LoVo (cell line): ENCODE measurements around the gene ATF7IP2.
"Not testable (repeated sequence)": the region's sequence is repeated elsewhere in the genome, so short reads cannot be mapped to it uniquely, and the experiment has no call there.

Source experiments
- DNase-seq: peaks from one replicate; pipeline ENCODE4 v3.0.0-alpha.2; 2016; ENCODE audit warnings: low spot score

The ATF7IP2 gene

DNA sequence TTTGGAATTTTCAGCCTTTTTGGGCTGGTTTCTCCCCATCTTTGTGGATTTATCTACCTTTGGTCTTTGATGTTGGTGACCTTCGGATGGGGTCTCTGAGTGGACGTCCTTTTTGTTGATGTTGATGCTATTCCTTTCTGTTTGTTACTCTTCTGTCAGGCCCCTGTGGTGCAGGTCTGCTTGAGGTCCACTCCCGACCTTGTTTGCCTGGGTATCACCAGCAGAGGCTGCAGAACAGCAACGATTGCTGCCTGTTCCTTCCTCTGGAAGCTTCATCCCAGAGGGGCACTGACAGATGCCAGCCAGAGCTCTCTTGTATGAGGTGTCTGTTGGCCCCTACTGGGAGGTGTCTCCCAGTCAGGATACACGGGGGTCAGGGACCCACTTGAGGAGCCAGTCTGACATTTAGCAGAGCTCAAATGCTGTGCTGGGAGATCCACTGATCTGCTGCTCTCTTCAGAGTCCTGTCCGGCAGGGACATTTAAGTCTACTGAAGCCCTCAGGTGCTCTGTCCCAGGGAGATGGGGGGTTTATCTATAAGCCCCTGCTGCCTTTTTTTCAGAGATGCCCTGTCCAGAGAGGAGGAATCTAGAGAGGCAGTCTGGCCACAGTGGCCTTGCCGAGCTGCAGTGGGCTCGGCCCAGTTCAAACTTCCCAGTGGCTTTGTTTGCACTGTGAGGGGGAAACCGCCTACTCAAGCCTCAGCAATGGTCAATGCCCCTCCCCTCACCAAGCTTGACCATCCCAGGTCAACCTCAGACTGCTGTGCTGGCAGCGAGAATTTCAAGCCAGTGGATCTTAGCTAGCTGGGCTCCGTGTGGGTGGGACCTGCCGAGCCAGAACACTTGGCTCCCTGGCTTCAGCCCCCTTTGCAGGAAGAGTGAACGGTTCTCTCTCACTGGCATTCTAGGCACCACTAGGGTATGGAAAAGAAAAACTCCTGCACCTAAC, 66.6 kb downstream of the ATF7IP2 start:
- DNase-seq = not testable (repeated sequence)

DNA sequence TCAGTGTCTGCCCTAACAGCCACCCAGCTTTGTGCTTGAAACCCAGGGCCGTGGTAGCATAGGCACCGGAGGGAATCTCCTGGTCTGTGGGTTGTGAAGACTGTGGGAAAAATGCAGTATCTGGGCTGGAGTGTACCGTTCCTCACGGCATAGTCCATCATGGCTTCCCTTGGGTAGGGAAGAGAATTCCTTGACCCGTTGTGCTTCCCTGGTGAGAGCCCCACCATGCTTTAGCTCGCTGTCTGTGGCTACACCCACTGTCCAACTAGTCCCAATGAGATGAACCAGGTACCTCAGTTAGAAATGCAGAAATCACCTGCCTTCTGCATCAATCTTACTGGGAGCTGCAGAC, 67.3 kb downstream of the ATF7IP2 start:
- no peak for DNase-seq

DNA sequence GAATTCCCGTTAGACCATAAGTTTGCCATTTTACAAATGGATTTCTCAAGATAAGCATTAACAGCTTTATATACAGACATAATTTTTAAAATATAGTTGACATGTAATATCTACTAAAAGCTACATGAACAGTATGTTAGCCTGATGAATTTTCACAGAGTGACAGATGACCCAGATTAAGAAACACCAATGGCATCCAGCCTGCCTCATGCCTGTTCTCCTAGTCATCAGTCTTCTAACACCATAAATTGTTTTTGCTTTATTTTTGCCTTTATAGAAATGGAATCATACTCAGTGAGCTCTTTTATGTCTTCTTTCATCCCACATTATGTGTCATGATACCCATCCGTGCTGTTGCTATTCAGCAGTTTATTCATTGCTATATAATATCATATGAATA, 80.0 kb downstream of the ATF7IP2 start:
- no peak for DNase-seq

DNA sequence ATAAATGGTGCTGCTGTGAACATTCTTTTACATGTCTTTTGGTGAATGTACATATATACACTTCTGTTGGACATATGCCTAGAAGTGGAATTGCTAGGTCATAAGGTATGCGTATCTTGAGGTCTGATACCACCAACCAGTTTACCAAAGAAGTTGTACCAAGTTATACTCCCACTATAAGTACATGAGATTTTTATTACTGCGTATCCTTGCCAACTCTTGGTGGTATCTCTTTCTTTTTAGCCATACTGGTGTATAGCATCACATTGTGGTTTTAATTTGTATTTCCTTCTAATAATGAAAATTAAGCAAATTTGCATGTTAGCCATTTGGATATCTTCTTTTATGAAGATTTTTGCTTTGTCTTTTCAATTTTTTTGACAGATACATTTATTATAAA, 80.5 kb downstream of the ATF7IP2 start:
- DNase-seq = no peak

DNA sequence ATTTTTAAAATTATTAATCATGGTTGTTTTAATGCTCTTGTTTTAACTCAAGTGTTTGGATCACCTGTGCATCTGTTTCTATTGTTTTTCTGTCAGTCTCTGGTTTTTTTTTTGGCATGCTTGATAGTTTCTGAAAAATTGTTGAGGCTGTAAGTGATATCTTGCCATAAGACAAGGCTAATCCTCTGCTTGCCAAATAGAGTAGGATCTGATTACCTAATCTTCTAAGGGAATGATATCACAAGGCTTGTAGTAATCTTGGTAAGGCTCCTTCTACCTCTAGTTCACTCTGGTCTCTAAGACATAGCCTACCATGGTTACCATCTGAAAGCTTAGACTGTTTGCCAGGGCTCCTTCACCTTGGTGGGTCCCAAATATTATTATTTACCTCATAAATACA, 81.0 kb downstream of the ATF7IP2 start:
- no peak for DNase-seq

DNA sequence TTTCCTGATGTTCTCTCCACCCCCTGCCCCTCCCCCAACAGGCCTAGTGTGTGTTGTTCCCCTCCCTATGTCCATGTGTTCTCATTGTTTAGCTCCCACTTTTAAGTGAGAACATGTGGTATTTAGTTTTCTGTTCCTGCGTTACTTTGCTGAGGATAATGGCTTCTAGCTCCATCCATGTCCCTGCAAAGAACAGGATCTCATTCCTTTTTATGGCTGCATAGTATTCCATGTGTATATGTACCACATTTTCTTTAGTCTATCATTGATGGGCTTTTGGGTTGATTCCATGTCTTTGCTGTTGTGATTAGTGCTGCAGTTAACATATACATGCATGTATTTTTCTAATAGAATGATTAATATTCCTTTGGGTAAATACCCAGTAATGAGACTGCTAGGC, 90.8 kb downstream of the ATF7IP2 start:
- not testable (repeated sequence) for DNase-seq

DNA sequence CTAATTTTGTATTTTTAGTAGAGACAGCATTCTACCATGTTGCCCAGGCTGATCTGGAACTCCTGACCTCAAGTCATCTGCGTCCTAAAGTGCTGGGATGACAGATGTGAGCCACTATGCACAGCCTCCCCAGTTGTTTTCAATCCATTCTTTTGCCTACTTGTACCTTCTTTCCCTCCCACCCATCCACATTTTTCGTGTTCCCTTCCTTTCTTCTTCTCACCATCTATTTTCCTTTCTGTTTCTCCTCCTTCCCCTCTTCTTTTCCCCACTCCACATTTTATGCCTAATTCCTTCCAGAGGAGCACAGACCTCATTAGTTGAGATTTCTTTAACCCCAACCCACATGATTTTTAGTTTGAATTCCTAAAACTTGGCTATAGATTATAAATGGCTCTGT, 94.3 kb downstream of the ATF7IP2 start:
- no peak for DNase-seq

DNA sequence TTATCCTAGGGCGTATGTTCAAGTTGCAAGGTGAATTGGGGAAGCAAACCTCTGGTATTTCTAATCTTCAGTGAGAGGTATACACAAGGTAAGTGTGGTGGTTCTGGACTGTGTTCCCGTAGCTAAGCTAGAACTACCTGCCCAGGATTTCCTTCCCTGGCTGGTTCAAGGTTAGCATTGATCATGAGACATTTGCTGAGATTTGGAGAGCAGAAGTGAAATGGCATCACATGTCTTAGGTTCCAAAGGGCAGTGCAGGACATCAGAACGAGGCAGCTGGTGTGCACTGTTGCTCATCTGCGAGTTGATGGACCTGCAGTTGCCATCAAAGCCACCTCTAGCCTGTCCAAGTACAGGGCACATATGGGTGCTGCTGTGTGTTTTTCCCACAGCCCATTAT, 99.3 kb downstream of the ATF7IP2 start:
- no peak for DNase-seq

DNA sequence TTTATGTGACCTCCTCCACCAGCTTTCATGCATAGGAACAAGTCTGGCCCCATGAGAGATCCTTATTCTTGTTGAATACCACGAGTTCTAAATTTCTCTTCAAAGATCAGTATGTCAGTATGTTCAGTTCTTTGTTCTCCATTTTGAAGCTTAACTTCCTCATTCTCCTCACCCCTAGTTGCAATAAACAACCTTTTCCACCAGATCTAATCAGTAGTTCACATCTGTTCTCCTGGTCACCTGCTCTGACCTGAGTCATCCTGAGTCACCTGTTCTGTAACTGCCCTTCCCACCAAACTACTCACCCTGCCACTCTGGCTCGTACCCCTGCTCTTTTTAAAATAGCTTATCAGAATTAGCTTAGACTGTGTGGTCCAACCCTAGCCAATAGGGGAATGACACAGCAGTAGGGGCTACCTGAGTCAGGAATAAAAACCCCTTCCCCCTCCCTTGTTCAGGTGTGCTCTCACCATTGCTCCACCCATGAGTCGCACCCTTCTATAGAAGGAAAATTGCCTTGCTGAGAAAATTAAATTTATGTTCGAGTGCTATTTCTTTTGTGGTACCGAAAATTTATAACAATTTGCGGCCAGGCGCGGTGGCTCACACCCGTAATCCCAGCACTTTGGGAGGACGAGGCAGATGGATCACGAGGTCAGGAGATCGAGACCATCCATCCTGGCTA, 100.0 kb downstream of the ATF7IP2 start:
- peak; percentile 23 for DNase-seq

DNA sequence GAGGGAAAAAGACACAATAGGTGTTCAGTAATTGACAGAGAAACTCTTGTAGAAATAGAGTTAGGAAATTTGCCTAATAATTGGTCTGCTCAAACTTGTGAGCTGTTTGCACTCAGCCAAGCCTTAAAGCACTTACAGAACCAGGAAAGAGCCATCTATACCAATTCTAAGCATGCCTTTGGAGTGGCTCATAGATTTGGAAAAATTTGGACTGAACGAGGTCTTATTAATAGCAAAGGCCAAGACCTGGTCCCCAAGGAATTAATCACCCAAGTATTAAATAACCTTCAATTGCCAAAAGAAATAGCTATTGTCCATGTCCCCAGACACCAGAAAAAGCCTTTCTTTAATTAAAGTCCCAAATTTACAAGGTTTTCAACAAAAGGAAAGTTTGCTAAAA, 104.3 kb downstream of the ATF7IP2 start:
- DNase-seq = no peak

DNA sequence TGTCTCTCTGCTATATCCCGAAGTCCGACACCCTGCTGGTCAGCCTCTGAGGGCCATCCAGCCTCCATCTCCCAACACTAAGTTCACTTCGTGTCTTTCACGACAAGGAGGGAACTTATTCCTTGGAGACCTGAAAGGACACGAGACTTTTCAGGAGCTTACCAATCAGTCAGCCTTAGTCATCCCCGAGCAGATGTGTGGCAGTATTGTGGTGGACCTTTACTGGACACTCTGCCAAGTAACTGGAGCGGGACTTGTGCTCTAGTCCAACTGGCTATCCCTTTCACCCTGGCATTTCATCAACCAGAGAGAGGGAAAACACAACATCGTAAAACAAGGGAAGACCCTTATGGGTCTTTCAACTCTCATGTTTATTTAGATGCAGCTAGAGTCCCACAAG, 107.4 kb downstream of the ATF7IP2 start:
- no peak for DNase-seq

DNA sequence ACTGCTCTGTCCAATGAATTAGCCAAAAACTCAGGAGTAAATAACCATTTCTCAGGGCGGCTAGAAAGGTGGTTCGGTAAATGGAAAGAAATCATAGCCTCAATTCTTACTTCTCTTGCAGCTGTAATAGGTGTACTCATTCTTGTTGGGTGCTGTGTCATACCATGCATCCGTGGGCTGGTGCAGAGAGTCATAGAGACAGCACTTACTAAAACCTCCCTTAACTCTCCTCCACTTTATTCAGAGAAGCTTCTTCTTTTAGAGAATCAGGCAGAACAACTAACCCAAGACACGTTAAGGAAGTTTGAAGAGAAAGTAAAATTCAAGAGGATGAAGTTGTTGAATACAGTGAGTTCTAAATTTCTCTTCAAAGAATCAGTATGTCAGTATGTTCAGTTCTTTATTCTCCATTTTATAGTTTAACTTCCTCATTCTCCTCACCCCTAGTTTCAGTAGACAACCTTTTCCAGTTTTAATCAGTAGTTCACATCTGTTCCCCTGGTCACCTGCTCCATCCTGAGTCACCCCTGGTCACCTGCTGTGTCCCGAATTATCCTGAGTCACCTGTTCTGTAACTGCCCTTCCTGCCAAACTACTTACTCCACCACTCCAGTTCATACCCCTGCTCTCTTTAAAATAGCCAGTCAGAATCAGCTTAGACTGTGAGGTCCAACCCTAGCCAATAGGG, 108.6 kb downstream of the ATF7IP2 start:
- no peak for DNase-seq

DNA sequence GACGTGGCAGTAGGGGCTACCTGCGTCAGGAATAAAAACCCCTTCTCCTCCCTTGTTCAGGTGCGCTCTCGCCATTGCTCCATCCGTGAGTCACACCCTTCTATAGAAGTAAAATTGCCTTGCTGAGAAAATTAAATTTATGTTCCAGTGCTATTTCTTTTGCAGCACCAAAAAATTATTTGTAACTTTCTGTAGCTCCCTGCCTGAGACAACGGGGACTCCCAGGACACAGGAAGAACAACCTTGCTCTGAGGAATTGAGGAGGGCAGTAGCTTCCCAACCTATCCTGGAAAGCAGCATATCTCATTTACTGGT, 109.1 kb downstream of the ATF7IP2 start:
- no peak for DNase-seq

DNA sequence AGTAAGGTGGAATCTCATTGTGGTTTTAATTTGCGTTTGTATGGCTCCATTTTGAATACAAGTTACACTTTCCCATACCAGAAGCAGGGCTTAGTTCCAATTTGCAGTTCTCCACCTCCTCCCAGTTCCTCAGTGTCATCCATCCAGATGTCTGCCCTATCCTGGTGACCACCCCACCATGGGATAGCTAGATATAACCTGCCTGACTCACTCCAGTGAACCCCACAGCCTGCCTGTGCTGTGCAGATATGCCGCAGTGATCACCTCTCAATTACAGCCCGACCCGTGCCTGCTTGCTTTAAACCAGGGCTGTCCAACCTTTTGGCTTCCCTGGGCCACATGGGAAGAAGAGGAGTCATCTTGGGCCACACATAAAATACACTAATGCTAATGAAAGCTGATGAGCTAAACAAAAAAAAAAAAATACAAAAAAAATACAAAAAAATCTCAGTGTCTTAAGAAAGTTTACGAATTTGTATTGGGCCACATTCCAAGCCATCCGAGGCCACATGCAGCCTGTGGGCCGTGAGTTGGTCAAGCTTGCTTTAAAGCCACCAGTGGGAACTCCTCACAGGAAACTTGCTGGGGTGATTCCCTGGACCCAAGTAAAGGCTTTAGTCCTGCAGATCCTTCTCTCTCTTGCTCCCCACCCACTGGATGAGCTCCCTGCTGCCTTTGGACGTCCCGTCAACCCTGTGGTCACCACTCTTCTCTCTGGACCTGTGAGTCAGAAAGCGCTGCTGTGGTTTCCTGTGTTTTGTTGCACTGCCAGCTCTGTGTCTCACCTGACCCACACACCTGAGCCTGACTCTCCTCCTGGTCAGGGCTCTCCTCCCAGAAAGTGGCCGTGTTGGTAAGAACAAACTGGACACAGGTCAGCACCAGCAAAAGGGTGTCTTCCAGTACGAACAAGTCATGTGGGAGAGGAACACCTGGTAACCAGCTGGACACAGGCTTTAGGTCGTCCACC, 111.6 kb downstream of the ATF7IP2 start:
- DNase-seq = peak; percentile 25

DNA sequence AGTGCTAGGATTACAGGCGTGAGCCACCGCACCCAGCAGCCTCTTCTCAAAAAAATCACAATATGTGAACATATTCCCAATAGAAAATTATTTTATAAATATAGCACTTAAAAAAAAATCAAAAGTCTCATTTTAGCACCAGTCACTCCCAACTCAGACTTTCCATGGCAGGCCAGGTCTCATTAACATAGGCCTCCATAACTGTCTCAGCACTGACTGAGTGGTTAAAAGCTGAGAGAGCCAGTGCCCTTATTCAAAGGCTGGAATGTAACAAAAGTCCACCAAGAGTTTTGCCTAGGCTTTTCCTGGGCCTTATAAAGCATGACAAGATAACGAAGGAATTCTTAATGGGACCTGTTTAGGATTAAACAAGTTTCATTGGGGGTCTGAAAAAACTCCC, 114.7 kb downstream of the ATF7IP2 start:
- DNase-seq = no peak

DNA sequence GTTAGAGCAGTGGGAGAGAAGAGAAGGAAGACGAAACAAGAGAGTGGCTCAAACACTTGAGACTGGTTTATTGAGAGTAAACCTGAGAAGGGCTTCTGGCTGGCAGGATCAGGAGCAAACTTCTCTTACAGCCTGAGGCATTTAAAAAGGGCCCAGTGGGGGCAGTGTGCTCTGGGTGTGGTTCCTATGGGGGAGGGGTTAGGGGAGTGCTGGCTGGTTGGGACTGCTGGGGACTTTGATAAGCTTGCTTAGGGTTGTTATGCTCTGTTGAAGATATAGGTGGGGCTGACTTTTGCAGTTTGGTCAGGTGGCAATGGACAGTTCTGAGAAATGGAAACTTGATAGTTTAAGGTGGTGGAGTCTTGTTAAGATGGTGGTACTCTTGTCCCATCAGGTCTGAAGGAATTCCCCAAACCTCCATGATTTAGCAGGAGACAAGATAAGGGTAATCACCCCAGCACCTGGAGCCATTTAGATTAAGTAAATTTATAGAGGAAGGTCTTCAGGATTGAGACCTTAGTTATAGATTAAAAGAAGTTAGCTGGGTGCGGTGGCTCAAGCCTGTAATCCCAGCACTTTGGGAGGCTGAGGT, 115.3 kb downstream of the ATF7IP2 start:
- DNase-seq = no peak

DNA sequence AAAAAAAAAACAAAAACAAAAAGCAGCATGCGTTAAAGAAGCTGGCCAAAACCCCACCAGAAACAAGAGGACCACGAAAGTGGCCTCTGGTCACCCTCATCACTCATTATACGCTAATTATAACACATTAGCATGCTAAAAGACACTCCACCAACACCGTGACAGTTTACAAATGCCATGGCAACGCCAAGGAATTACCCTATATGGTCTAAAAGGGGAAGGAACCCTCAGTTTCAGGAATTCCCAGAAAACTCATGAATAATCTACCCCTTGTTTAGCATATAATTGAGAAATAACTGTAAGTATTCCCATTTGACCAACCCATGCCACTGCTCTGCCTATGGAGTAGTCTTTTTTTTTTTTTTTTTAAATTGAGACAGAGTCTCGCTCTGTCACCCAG, 116.9 kb downstream of the ATF7IP2 start:
- no peak for DNase-seq

DNA sequence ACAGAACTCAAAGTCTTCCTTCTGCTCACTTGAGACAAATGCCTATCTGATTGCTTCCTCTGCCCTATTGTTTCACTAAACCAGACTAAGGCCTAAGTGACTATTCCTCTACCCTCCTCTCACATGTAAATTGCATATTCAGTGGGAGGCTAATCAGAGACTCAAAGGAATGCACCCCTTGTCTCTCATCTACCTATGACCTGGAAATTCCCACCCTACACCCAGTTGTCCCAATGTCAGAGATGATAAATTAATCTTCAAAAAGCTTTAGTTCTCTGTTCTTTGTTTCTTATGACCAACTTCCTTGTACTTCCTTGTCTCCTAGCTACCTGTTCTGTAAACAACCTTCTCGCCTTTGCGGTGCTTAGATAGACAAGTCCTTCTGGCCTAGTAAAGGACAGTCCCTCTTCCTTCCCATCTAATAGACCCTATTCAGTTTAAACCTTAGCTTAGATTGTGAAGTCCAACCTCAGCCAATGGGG, 118.6 kb downstream of the ATF7IP2 start:
- no peak for DNase-seq

DNA sequence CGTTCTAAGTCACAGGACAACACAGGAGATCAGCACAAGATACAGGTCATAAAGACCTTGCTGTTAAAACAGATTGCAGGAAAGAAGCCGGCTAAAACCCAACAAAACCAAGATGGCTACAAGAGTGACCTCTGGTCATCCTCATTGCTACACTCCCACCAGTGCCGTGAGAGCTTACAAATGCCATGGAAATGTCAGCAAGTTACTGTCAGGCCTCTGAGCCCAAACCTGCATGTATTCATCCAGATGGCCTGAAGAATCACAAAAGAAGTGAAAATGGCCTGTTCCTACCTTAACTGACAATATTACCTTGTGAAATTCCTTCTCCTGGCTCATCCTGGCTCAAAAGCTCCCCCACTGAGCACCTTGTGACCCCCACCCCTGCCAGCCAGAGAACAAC, 119.4 kb downstream of the ATF7IP2 start:
- DNase-seq = not testable (repeated sequence)

DNA sequence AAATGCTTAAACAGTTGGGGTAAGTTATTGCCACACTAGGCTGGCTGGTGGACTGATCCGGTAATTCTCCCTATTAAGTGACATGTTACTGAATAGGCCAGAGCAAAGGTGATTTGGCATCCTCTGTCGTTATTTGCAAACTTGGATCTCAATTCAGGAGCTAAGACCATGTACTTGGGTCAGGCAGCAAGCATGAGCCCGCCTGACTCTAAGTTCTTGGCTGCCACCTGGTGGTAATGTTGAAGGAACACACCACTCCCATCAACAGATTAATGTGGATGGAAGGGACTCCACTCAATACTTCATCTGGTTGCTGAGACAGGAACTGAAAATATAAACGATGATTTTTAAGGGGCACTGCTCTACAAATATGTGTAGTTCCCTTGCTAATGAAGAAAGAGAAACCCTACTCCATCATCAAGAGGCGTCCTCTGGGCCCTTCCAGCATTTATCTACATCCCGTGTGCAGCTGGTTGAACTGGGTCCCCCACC, 123.7 kb downstream of the ATF7IP2 start:
- peak; percentile 77 for DNase-seq

DNA sequence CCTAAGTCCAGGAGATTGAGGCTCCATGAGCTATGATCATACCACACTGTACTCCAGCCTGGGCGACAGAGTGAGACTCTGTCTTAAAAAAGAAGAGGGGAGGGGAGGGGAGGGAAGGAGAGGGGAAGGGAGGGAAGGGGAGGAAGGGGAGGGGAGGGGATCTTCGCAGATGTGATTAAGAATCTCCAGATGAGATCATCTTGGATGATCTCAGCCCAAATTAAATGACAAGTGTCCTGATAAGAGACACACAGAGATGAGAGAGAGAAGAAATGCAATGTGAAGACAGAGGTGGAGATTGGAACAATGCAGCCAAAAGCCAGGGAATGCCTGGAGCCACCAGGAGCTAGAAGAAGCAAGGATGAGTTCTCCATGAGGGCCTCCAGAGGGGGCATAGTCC, 124.4 kb downstream of the ATF7IP2 start:
- DNase-seq = no peak
